Small intestine (tissue), 7 donors: Measurements from ENCODE around the gene ELAPOR1. TPM values are rescaled to one million over a fixed set of nuclear protein-coding genes. Genes with fewer than 3 reads are reported as not detected.

Experiments used
- DNase-seq, 2 donors: peaks; one replicate each; pipeline versions ENCODE4 v3.0.0 to v3.0.0-alpha.2; 2013
- FAIRE-seq: peaks from 2 replicates; lab custom pipeline; 2012; peaks lifted over from hg19 to GRCh38; lab: Jason Lieb, UNC
- H3K27ac ChIP-seq, 3 donors: one replicate each; pipeline ENCODE4 v1.5.1; 2013; ENCODE audit warnings: low read length in 2 of 3, mild to moderate bottlenecking in 2 of 3, control low read depth in 1 of 3, inconsistent platforms in 1 of 3, low read depth in 1 of 3, moderate library complexity in 1 of 3
- H3K27me3 ChIP-seq, 3 donors: one replicate each; pipeline ENCODE4 v1.6.1; 2013; ENCODE audit warnings: low read length in 3 of 3, inconsistent platforms in 1 of 3; ENCODE audit not compliant: control insufficient read depth in 3 of 3, insufficient read depth in 3 of 3
- H3K36me3 ChIP-seq, 3 donors: one replicate each; pipeline ENCODE4 v1.6.1; 2013; ENCODE audit warnings: low read length in 3 of 3, inconsistent platforms in 1 of 3, low read depth in 1 of 3, mild to moderate bottlenecking in 1 of 3, moderate library complexity in 1 of 3; ENCODE audit not compliant: control insufficient read depth in 3 of 3, insufficient read depth in 2 of 3
- H3K4me1 ChIP-seq, 3 donors: one replicate each; pipeline ENCODE4 v1.6.1; 2013; ENCODE audit warnings: low read length in 2 of 3, inconsistent platforms in 1 of 3, low read depth in 1 of 3, mild to moderate bottlenecking in 1 of 3, moderate library complexity in 1 of 3; ENCODE audit not compliant: control insufficient read depth in 3 of 3, insufficient read depth in 2 of 3
- H3K4me3 ChIP-seq, 3 donors: one replicate each; pipeline ENCODE4 v1.5.1; 2013; ENCODE audit warnings: low read length in 3 of 3, control low read depth in 1 of 3, inconsistent platforms in 1 of 3, low read depth in 1 of 3, mild to moderate bottlenecking in 1 of 3, moderate library complexity in 1 of 3
- H3K9me3 ChIP-seq, 2 donors: one replicate each; pipeline ENCODE4 v1.6.1; 2013; ENCODE audit warnings: low read depth in 1 of 2, low read length in 1 of 2; ENCODE audit not compliant: control insufficient read depth in 2 of 2, insufficient read depth in 1 of 2
- WGBS, 3 donors: extraction: QIAGEN DNeasy Blood & Tissue Kit; methylation state at CpG; one replicate each; pipeline ENCODE4 v1.1.7; 2013; 5-methylcytosine and 5-hydroxymethylcytosine counted together
- polyA plus RNA-seq, 4 donors: library from polyadenylated mRNA; stranded (reverse) in 3 of 4; unstranded in 1 of 4; fragments of 200-250 nt in 3 of 4; fragments of 120-200 nt in 1 of 4; gene quantifications; one replicate each; pipeline versions ENCODE4 v1.2.1 to v1.2.3, GENCODE V29; 2013
- donor health status: healthy with polysubstance abuse.
- donor health status: control.
- donor health status: control.
- donor health status: Bipolar disorder and iron deficiency.
- donor health status: healthy.

Gene ELAPOR1
- polyA plus RNA-seq, 4 donors, result 3.8 to 75.3 (median 35.4) TPM

GRCh38 chr1:109148987-109149561, 35.2 kb downstream of the ELAPOR1 start:
- Histone ChIP-seq H3K36me3 (no peaks in the 10 kb centered on the region), H3K27me3 (no peaks in the 10 kb centered on the region), H3K27ac (peak overlapping the region; percentile 64 to 87 (median 67)), H3K9me3 (no peaks in the 10 kb centered on the region), H3K4me1 (peaks cover 2 to 43% (median 2%) of the 10 kb centered on the region in 3 donors), H3K4me3 (no peak overlapping the region)
- FAIRE-seq (no peak), DNase-seq (peak; percentile 34 to 74)
- 18 to 53% (median 31%) methylated on average over 10 of the region's 10 CpGs for WGBS, 3 donors

- 23 to 61% (median 44%) methylated on average over 17 of the region's 17 CpGs for WGBS, 3 donors
- Histone ChIP-seq H3K36me3 (peaks cover 0 to 3% (median 0%) of the 10 kb centered on the region in 3 donors), H3K27ac (peak overlapping the region; percentile 22 to 87 (median 64)), H3K4me1 (peaks cover 2 to 43% (median 2%) of the 10 kb centered on the region in 3 donors), H3K27me3 (no peaks in the 10 kb centered on the region), H3K9me3 (no peaks in the 10 kb centered on the region), H3K4me3 (no peak overlapping the region)
- no peak for FAIRE-seq
- peak; percentile 24 to 38 for DNase-seq
These were observed 36.1 kb downstream of the ELAPOR1 start for GRCh38 chr1:109149874-109150601.

- no peak overlapping the region for H3K4me3 ChIP-seq
- H3K27ac ChIP-seq, result peak overlapping the region; percentile 15 to 87 (median 53)
- no peak for FAIRE-seq
- peaks cover 2 to 43% (median 2%) of the 10 kb centered on the region in 3 donors for H3K4me1 ChIP-seq
- H3K9me3 ChIP-seq, result no peaks in the 10 kb centered on the region
- H3K27me3 ChIP-seq, result no peaks in the 10 kb centered on the region
- WGBS, 3 donors, result 27 to 52% (median 41%) methylated on average over 5 of the region's 5 CpGs
- peak; percentile 78 to 80 for DNase-seq
- H3K36me3 ChIP-seq, result peaks cover 0 to 4% (median 0%) of the 10 kb centered on the region in 3 donors
These were observed 37.5 kb downstream of the ELAPOR1 start for GRCh38 chr1:109151146-109151990.

GRCh38 chr1:109152196-109152595, 38.3 kb downstream of the ELAPOR1 start:
- Histone ChIP-seq H3K27ac (peak overlapping the region; percentile 30 to 87 (median 36)), H3K9me3 (no peaks in the 10 kb centered on the region), H3K4me1 (peaks cover 2 to 51% (median 2%) of the 10 kb centered on the region in 3 donors), H3K4me3 (no peak overlapping the region), H3K27me3 (no peaks in the 10 kb centered on the region), H3K36me3 (peaks cover 0 to 6% (median 0%) of the 10 kb centered on the region in 3 donors)
- FAIRE-seq (no peak), DNase-seq (peak; percentile 36 to 50)

GRCh38 chr1:109156916-109157385, 43.0 kb downstream of the ELAPOR1 start:
- H3K27ac ChIP-seq, result peak overlapping the region in 2 of 3 donors; percentile 52 to 54
- FAIRE-seq (no peak), DNase-seq (peak; percentile 61 to 63)
- peaks cover 0 to 11% (median 0%) of the 10 kb centered on the region in 3 donors for H3K36me3 ChIP-seq
- no peaks in the 10 kb centered on the region for H3K9me3 ChIP-seq
- H3K27me3 ChIP-seq, result no peaks in the 10 kb centered on the region
- 25 to 66% (median 32%) methylated on average over 2 of the region's 2 CpGs for WGBS, 3 donors
- no peak overlapping the region for H3K4me3 ChIP-seq
- peaks cover 0 to 23% (median 0%) of the 10 kb centered on the region in 3 donors for H3K4me1 ChIP-seq

- WGBS, 3 donors, result 70 to 75% (median 74%) methylated on average over 7 of the region's 7 CpGs
- peaks cover 0 to 16% (median 0%) of the 10 kb centered on the region in 3 donors for H3K4me1 ChIP-seq
These were observed 44.5 kb downstream of the ELAPOR1 start for GRCh38 chr1:109158433-109158832.

GRCh38 chr1:109159326-109159725, 45.4 kb downstream of the ELAPOR1 start:
- Histone ChIP-seq H3K4me1 (peaks cover 0 to 16% (median 0%) of the 10 kb centered on the region in 3 donors), H3K9me3 (no peaks in the 10 kb centered on the region), H3K27ac (no peak overlapping the region), H3K4me3 (no peak overlapping the region), H3K36me3 (peaks cover 0 to 14% (median 0%) of the 10 kb centered on the region in 3 donors), H3K27me3 (no peaks in the 10 kb centered on the region)
- 76 to 87% (median 86%) methylated on average over 3 of the region's 3 CpGs for WGBS, 3 donors
- DNase-seq (no peak), FAIRE-seq (no peak)

More at GRCh38 chr1:109158433-109158832, 44.5 kb downstream of the ELAPOR1 start:
- Histone ChIP-seq H3K4me3 (no peak overlapping the region), H3K27me3 (no peaks in the 10 kb centered on the region), H3K27ac (no peak overlapping the region), H3K9me3 (no peaks in the 10 kb centered on the region), H3K36me3 (peaks cover 0 to 11% (median 0%) of the 10 kb centered on the region in 3 donors)
- DNase-seq, result no peak
- FAIRE-seq, result no peak
